ENCODE data around the gene CCDC192. TPM values are rescaled to one million over a fixed set of nuclear protein-coding genes. Genes with fewer than 3 reads are reported as not detected.
"Not testable (repeated sequence)": the region's sequence is repeated elsewhere in the genome, so short reads cannot be mapped to it uniquely, and the experiment has no call there.

Gene CCDC192
- total RNA-seq, 3 donors from 2014 or later = 1.0 TPM; not detected in 2

- Histone ChIP-seq H3K9me3 (no peaks in the 10 kb centered on the region), H3K4me3 (no peak overlapping the region), H3K36me3 (ENCODE audit: low read depth) (no peaks in the 10 kb centered on the region), H3K4me1 (ENCODE audit: low read depth) (no peaks in the 10 kb centered on the region)
- intact Hi-C loops (cut with DNase I, micrococcal nuclease) = no loop called here
- ATAC-seq = no peak
- DNase-seq = no peak
- TF ChIP-seq CTCF (IDR thresholded peaks at IDR 0.05) = no peak
Observed at GRCh38 chr5:127769386-127769785, 66.2 kb downstream of the CCDC192 start.

- Histone ChIP-seq H3K9me3 (no peaks in the 10 kb centered on the region), H3K4me3 (no peak overlapping the region), H3K36me3 (ENCODE audit: low read depth) (no peaks in the 10 kb centered on the region), H3K4me1 (ENCODE audit: low read depth) (no peaks in the 10 kb centered on the region)
- ATAC-seq = no peak
- no peak for TF ChIP-seq CTCF (IDR thresholded peaks at IDR 0.05)
- intact Hi-C loops (cut with DNase I, micrococcal nuclease) = no loop called here
- DNase-seq = no peak
Observed at GRCh38 chr5:127770272-127770671, 67.1 kb downstream of the CCDC192 start.

DNA sequence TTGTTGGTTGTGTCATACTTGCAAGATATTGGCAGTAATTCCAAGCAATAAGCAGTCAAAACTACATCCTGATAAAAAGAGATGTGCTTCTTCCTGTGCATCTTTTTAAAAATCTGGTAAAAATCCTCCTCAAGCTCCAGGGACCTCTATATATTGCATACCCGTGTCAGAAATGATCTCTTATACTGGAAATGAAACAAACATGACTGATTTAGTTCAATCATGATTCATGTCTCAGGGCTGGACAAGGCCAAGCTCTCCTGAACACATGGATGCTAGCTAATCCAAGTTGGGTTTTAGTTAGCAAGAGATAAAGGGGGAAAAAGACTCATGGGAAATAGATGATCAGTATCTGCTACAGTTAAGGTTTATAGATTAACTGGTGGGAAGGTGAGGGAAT is 69.3 kb downstream of the CCDC192 start:
- no peak for ATAC-seq
- TF ChIP-seq CTCF (IDR thresholded peaks at IDR 0.05) = no peak
- no peak overlapping the region for H3K4me3 ChIP-seq
- DNase-seq = no peak
- H3K4me1 ChIP-seq (ENCODE audit: low read depth) = no peaks in the 10 kb centered on the region
- intact Hi-C loops (cut with DNase I, micrococcal nuclease) = no loop called here
- H3K9me3 ChIP-seq = no peaks in the 10 kb centered on the region
- H3K36me3 ChIP-seq (ENCODE audit: low read depth) = no peaks in the 10 kb centered on the region

GRCh38 chr5:127774221-127774620 is 71.0 kb downstream of the CCDC192 start:
- no peak for TF ChIP-seq CTCF (IDR thresholded peaks at IDR 0.05)
- Histone ChIP-seq H3K36me3 (ENCODE audit: low read depth) (no peaks in the 10 kb centered on the region), H3K4me1 (ENCODE audit: low read depth) (no peaks in the 10 kb centered on the region), H3K4me3 (no peak overlapping the region), H3K9me3 (no peaks in the 10 kb centered on the region)
- ATAC-seq = no peak
- no peak for DNase-seq
- intact Hi-C loops (cut with DNase I, micrococcal nuclease) = no loop called here

GRCh38 chr5:127776477-127776876 is 73.3 kb downstream of the CCDC192 start:
- H3K9me3 ChIP-seq = no peaks in the 10 kb centered on the region
- H3K36me3 ChIP-seq (ENCODE audit: low read depth) = no peaks in the 10 kb centered on the region
- intact Hi-C loops (cut with DNase I, micrococcal nuclease) = no loop called here
- DNase-seq (no peak), ATAC-seq (no peak)
- H3K4me1 ChIP-seq (ENCODE audit: low read depth) = no peaks in the 10 kb centered on the region
- TF ChIP-seq CTCF (IDR thresholded peaks at IDR 0.05) = no peak
- H3K4me3 ChIP-seq = no peak overlapping the region

DNA sequence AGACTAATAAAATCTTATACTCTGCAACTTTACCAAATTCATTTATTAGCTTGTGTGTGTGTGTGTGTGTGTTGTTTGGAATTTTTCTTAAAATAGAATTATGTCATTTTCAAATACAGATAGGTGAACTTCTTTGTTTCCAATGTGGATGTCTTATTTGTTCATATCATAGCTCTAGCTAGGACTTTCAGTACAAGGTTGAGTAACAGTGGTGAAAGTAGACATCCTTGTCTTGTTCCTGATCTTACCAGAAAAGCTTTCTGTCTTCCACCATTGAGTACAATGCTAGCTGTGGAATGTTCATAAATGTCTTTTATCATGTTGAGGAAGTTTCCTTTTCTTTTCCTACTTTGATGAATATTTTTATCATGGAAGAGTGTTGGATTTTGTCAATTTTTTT is 74.8 kb downstream of the CCDC192 start:
- ATAC-seq (no peak), DNase-seq (no peak)
- no peak overlapping the region for H3K4me3 ChIP-seq
- intact Hi-C loops (cut with DNase I, micrococcal nuclease) = no loop called here
- TF ChIP-seq CTCF (IDR thresholded peaks at IDR 0.05) = no peak
- no peaks in the 10 kb centered on the region for H3K36me3 ChIP-seq (ENCODE audit: low read depth)
- no peaks in the 10 kb centered on the region for H3K9me3 ChIP-seq
- no peaks in the 10 kb centered on the region for H3K4me1 ChIP-seq (ENCODE audit: low read depth)

DNA sequence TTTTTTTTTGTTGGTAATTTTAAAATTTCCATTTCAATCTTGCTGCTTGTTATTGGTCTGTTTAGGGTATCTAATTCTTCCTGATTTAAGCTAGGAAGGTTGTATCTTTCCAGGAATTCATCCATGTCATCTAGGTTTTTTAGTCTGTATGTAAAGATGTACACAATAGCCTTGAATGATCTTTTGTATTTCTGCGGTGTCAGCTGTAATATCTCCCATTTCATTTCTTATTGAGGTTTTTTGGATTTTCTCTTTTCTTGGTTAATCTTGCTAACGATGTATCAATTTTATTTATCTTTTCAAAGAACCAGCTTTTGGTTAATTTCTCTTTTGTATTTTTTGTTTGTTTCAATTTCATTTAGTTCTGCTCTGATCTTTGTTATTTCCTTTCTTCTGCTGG is 79.3 kb downstream of the CCDC192 start:
- H3K4me3 ChIP-seq; H3K36me3 ChIP-seq (ENCODE audit: low read depth); DNase-seq; ATAC-seq; H3K4me1 ChIP-seq (ENCODE audit: low read depth); intact Hi-C loops (cut with DNase I, micrococcal nuclease); H3K9me3 ChIP-seq: not testable (repeated sequence)
